NB4 (cell line): ENCODE results near the gene DCX.

ENCODE experiments used
- POLR2A ChIP-seq: IDR thresholded peaks from 2 replicates; pipeline ENCODE4 v1.6.1; 2011; ENCODE audit warnings: mild to moderate bottlenecking; ENCODE audit not compliant: insufficient read length; ENCODE audit errors: extremely low read depth
- TF ChIP-seq, protein P1 (sequence below): IDR thresholded peaks from one replicate; pipeline ENCODE4 v1.5.1; 2012; ENCODE audit warnings: low read depth, low read length

- no peak for TF ChIP-seq POLR2A
- TF ChIP-seq, protein P1, sequence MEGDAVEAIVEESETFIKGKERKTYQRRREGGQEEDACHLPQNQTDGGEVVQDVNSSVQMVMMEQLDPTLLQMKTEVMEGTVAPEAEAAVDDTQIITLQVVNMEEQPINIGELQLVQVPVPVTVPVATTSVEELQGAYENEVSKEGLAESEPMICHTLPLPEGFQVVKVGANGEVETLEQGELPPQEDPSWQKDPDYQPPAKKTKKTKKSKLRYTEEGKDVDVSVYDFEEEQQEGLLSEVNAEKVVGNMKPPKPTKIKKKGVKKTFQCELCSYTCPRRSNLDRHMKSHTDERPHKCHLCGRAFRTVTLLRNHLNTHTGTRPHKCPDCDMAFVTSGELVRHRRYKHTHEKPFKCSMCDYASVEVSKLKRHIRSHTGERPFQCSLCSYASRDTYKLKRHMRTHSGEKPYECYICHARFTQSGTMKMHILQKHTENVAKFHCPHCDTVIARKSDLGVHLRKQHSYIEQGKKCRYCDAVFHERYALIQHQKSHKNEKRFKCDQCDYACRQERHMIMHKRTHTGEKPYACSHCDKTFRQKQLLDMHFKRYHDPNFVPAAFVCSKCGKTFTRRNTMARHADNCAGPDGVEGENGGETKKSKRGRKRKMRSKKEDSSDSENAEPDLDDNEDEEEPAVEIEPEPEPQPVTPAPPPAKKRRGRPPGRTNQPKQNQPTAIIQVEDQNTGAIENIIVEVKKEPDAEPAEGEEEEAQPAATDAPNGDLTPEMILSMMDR: no peak
Observed at GRCh38 chrX:111288841-111289240, 123.2 kb downstream of the DCX start.
